ENCODE measurements around the gene MEDAG. TPM values are rescaled to one million over a fixed set of nuclear protein-coding genes. Genes with fewer than 3 reads are reported as not detected.

Gene MEDAG
- total and polyA plus RNA-seq, 2 experiments from 2014 or later: 1.7 to 2.0 TPM

DNA sequence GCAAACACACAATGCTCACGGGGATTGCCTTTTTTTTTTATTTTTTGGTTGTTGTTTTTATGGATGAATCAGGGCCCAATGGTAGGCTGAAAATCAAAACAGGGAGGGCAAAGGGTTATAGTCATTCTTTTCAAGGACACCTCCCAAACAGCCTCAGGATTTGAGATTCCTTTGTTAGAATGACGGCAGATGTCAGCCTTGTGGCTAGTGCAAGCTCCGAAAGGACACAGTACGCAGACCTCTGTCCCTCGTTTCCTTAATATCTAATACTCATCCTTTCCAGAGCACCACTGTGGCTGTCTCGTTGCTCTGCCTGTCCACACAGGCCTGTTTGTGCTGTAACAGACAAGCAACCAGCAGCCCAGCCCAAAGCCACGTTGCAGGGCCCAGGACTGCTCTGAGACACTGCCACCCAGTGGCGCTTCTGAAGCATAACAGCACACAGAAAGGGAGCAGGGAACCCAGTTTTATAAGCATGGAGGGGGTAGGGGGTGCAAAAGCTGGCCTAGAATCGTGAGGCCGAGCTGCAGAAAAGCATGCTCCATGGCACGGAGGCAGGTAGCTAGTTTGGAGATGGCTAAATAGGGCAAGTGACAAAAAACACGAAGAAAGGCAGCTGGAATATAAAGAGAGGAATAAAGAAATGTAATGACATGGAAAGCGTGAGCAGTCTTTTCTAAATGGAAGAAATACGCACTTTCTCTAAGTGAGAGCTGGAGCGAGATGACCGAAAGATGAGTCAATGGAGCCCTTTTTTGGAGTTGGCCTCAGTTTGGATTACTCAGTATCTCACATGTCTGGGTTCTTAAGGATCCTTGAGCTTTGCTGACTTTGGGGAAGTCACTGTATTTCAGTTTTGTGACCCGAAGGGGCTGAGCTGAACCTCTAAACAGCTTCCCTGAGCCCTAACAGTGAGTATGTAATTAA is 40.7 kb upstream of the MEDAG start:
- H3K9me3 Mint-ChIP-seq: no peaks in the 10 kb centered on the region
- no peaks in the 10 kb centered on the region for H3F3A ChIP-seq (replicated peaks; ENCODE audit: low read depth)
- no peaks in the 10 kb centered on the region for H4K20me1 ChIP-seq (replicated peaks; ENCODE audit: insufficient read depth)
- peaks cover 50% of the 10 kb centered on the region for H3K4me1 Mint-ChIP-seq
- H3K4me3 ChIP-seq: peak overlapping the region; percentile 56
- H3K4me3 Mint-ChIP-seq: peak overlapping the region; percentile 70
- TF ChIP-seq ZNF331 (CRISPR knock-in tag; IDR thresholded peaks at IDR 0.05; ENCODE audit: low read depth) (peak; percentile 66), CTCF (conservative IDR thresholded peaks at IDR 0.05; ENCODE audit: low read depth in 2 of 2) (peak; percentile 94 to 97), EZH2phosphoT487 (IDR thresholded peaks at IDR 0.05; ENCODE audit: unreplicated experiment) (no peak), JUNB (IDR thresholded peaks at IDR 0.05; ENCODE audit: unreplicated experiment) (no peak)
- H3K36me3 Mint-ChIP-seq (ENCODE audit: low read depth): no peaks in the 10 kb centered on the region
- peak; percentile 90 for DNase-seq (ENCODE audit: low spot score)
- H3K4me2 ChIP-seq: peak overlapping the region; percentile 84
- H3K79me2 ChIP-seq (replicated peaks; ENCODE audit: insufficient read depth): 0 out of 2 replicates have a peak, but pooled peaks cover 2% of the 10 kb centered on the region
- peak; percentile 48 for ATAC-seq
- no peaks in the 10 kb centered on the region for H3K36me3 ChIP-seq (ENCODE audit: insufficient read depth)
- no peak overlapping the region for H2AFZ ChIP-seq
- H3K4me1 ChIP-seq (ENCODE audit: insufficient read depth): peaks cover 31% of the 10 kb centered on the region
- peaks cover 21% of the 10 kb centered on the region for H3K27me3 Mint-ChIP-seq (ENCODE audit: insufficient read depth, low read depth, poor library complexity)
- H3K27ac ChIP-seq (ENCODE audit: low read depth): peak overlapping the region; percentile 36; the same call in 1 of the 2 replicates
- peak overlapping the region; percentile 89 for H3K27ac Mint-ChIP-seq
- H3K27me3 ChIP-seq (ENCODE audit: insufficient read depth): peaks cover 19% of the 10 kb centered on the region
- no peaks in the 10 kb centered on the region for H3K9me2 ChIP-seq (ENCODE audit: insufficient read depth)

DNA sequence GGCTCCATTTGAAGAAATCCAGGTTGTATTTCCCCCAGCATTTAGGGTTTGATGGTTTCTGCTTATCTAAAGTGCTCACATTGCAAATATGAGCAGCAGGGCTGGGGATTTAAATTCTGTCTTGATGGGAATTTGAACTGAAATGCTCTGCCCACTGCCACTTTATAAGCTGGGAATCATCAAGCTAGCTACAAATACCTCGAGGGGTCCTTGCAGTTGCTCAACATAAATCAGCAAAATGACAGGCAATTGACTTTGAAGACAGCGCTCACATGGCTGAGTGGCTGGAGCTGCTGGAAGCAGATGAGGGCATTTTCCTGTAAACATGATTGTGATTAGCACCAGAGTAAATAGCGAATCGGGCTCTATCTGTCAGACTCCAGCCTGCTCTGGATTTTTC is 39.4 kb upstream of the MEDAG start:
- Histone ChIP-seq H3K9me2 (ENCODE audit: insufficient read depth) (no peaks in the 10 kb centered on the region), H3K27me3 (ENCODE audit: insufficient read depth) (peaks cover 14% of the 10 kb centered on the region), H3K4me1 (ENCODE audit: insufficient read depth) (peaks cover 40% of the 10 kb centered on the region), H3F3A (replicated peaks; ENCODE audit: low read depth) (no peaks in the 10 kb centered on the region), H3K27ac (ENCODE audit: low read depth) (no peak overlapping the region), H3K4me2 (no peak overlapping the region), H2AFZ (no peak overlapping the region), H3K36me3 (ENCODE audit: insufficient read depth) (no peaks in the 10 kb centered on the region), H4K20me1 (replicated peaks; ENCODE audit: insufficient read depth) (no peaks in the 10 kb centered on the region), H3K79me2 (replicated peaks; ENCODE audit: insufficient read depth) (0 out of 2 replicates have a peak, but pooled peaks cover 2% of the 10 kb centered on the region), H3K4me3 (no peak overlapping the region)
- no peak for ATAC-seq
- Mint-ChIP-seq H3K4me1 (peaks cover 62% of the 10 kb centered on the region), H3K4me3 (no peak overlapping the region), H3K36me3 (ENCODE audit: low read depth) (no peaks in the 10 kb centered on the region), H3K9me3 (no peaks in the 10 kb centered on the region), H3K27ac (no peak overlapping the region), H3K27me3 (ENCODE audit: insufficient read depth, low read depth, poor library complexity) (peaks cover 29% of the 10 kb centered on the region)
- DNase-seq (ENCODE audit: low spot score): no peak
- no peak for TF ChIP-seq EZH2phosphoT487 (IDR thresholded peaks at IDR 0.05; ENCODE audit: unreplicated experiment)
- TF ChIP-seq CREB1 (CRISPR knock-in tag; IDR thresholded peaks at IDR 0.05; ENCODE audit: low read depth): no peak
- TF ChIP-seq, protein P1, sequence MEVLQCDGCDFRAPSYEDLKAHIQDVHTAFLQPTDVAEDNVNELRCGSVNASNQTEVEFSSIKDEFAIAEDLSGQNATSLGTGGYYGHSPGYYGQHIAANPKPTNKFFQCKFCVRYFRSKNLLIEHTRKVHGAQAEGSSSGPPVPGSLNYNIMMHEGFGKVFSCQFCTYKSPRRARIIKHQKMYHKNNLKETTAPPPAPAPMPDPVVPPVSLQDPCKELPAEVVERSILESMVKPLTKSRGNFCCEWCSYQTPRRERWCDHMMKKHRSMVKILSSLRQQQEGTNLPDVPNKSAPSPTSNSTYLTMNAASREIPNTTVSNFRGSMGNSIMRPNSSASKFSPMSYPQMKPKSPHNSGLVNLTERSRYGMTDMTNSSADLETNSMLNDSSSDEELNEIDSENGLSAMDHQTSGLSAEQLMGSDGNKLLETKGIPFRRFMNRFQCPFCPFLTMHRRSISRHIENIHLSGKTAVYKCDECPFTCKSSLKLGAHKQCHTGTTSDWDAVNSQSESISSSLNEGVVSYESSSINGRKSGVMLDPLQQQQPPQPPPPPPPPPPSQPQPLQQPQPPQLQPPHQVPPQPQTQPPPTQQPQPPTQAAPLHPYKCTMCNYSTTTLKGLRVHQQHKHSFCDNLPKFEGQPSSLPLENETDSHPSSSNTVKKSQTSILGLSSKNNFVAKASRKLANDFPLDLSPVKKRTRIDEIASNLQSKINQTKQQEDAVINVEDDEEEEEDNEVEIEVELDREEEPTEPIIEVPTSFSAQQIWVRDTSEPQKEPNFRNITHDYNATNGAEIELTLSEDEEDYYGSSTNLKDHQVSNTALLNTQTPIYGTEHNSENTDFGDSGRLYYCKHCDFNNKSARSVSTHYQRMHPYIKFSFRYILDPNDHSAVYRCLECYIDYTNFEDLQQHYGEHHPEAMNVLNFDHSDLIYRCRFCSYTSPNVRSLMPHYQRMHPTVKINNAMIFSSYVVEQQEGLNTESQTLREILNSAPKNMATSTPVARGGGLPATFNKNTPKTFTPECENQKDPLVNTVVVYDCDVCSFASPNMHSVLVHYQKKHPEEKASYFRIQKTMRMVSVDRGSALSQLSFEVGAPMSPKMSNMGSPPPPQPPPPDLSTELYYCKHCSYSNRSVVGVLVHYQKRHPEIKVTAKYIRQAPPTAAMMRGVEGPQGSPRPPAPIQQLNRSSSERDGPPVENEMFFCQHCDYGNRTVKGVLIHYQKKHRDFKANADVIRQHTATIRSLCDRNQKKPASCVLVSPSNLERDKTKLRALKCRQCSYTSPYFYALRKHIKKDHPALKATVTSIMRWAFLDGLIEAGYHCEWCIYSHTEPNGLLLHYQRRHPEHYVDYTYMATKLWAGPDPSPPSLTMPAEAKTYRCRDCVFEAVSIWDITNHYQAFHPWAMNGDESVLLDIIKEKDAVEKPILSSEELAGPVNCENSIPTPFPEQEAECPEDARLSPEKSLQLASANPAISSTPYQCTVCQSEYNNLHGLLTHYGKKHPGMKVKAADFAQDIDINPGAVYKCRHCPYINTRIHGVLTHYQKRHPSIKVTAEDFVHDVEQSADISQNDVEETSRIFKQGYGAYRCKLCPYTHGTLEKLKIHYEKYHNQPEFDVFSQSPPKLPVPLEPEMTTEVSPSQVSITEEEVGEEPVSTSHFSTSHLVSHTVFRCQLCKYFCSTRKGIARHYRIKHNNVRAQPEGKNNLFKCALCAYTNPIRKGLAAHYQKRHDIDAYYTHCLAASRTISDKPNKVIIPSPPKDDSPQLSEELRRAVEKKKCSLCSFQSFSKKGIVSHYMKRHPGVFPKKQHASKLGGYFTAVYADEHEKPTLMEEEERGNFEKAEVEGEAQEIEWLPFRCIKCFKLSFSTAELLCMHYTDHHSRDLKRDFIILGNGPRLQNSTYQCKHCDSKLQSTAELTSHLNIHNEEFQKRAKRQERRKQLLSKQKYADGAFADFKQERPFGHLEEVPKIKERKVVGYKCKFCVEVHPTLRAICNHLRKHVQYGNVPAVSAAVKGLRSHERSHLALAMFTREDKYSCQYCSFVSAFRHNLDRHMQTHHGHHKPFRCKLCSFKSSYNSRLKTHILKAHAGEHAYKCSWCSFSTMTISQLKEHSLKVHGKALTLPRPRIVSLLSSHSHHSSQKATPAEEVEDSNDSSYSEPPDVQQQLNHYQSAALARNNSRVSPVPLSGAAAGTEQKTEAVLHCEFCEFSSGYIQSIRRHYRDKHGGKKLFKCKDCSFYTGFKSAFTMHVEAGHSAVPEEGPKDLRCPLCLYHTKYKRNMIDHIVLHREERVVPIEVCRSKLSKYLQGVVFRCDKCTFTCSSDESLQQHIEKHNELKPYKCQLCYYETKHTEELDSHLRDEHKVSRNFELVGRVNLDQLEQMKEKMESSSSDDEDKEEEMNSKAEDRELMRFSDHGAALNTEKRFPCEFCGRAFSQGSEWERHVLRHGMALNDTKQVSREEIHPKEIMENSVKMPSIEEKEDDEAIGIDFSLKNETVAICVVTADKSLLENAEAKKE (CRISPR knock-in tag; IDR thresholded peaks at IDR 0.05): no peak
- no peak for TF ChIP-seq POLR2AphosphoS5 (IDR thresholded peaks at IDR 0.05; ENCODE audit: low read depth)
- no peak for TF ChIP-seq CTCF (conservative IDR thresholded peaks at IDR 0.05; ENCODE audit: low read depth in 2 of 2)
- TF ChIP-seq NANOG (IDR thresholded peaks at IDR 0.05; ENCODE audit: borderline replicate concordance): no peak
- TF ChIP-seq STAT1 (IDR thresholded peaks at IDR 0.05; ENCODE audit: unreplicated experiment): no peak
- TF ChIP-seq JUNB (IDR thresholded peaks at IDR 0.05; ENCODE audit: unreplicated experiment): no peak
